Ovary (tissue), 3 donors: Measurements from ENCODE around the gene HPS6.

Experiments
- POLR2A ChIP-seq: fragments of 450-650 bp; IDR thresholded peaks from one replicate; pipeline ENCODE4 v1.6.1; 2017; ENCODE audit warnings: antibody characterized with exemption, mild to moderate bottlenecking, moderate library complexity
- TF ChIP-seq, protein P1 (sequence below), 3 donors: fragments of 450-650 bp in 2 of 3; fragments of 200-600 bp in 1 of 3; IDR thresholded peaks; one replicate each; pipeline versions ENCODE4 v1.5.1 to v1.8.0; 2016 to 2022; ENCODE audit warnings: antibody characterized with exemption in 3 of 3, mild to moderate bottlenecking in 1 of 3
- donor health status: DM: no; HTN: no; CAD: no.

DNA sequence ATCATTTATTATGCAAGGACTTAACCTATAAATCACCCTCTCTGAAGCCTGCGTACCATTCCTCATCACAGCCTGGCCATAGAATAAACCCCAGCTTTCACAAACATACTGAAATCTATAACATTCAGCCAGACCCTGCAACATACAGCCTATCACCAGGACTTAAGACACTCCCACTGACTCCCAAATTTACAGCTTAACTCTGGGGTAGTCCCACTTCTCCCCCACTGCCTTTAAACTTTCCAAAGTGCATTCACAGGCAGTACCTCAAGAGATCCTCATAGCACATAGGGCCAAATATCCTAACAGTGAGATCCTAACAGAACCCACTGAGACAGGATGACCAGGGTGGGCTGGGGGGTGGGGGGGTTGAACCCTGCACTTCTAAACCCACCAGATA, 51.5 kb downstream of the HPS6 start:
- TF ChIP-seq POLR2A = no peak
- TF ChIP-seq, protein P1, sequence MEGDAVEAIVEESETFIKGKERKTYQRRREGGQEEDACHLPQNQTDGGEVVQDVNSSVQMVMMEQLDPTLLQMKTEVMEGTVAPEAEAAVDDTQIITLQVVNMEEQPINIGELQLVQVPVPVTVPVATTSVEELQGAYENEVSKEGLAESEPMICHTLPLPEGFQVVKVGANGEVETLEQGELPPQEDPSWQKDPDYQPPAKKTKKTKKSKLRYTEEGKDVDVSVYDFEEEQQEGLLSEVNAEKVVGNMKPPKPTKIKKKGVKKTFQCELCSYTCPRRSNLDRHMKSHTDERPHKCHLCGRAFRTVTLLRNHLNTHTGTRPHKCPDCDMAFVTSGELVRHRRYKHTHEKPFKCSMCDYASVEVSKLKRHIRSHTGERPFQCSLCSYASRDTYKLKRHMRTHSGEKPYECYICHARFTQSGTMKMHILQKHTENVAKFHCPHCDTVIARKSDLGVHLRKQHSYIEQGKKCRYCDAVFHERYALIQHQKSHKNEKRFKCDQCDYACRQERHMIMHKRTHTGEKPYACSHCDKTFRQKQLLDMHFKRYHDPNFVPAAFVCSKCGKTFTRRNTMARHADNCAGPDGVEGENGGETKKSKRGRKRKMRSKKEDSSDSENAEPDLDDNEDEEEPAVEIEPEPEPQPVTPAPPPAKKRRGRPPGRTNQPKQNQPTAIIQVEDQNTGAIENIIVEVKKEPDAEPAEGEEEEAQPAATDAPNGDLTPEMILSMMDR (IDR thresholded peaks at IDR 0.05) = no peak
